Pancreas (tissue), 10 donors: Measurements from ENCODE around the gene MTLN. TPM values are rescaled to one million over a fixed set of nuclear protein-coding genes. Genes with fewer than 3 reads are reported as not detected.

Source experiments
- ATAC-seq, 4 donors: fragments of 200-7000 bp; cut with Tn5 transposase; one replicate each; pipeline versions ENCODE4 v1.8.0 to v1.9.1; 2020; ENCODE audit warnings: mild to moderate bottlenecking in 4 of 4, moderate library complexity in 4 of 4
- DNase-seq, 6 donors: peaks; one replicate each; pipeline ENCODE4 v3.0.0-alpha.2; 2020
- FAIRE-seq: peaks from 2 replicates; lab custom pipeline; 2012; peaks lifted over from hg19 to GRCh38; lab: Jason Lieb, UNC
- H3K27ac ChIP-seq, 4 donors: fragments of 200-600 bp; sonication (generic); 1 replicate in 3 of 4; 2 replicates in 1 of 4; pipeline versions ENCODE4 v1.5.0 to v1.8.0; 2020
- H3K27me3 ChIP-seq, 4 donors: fragments of 200-600 bp; one replicate each; pipeline ENCODE4 v1.8.0; 2021
- H3K36me3 ChIP-seq, 3 donors: fragments of 200-600 bp; sonication (generic) in 1 of 3; one replicate each; pipeline versions ENCODE4 v1.5.0 to v1.8.0; 2020 to 2021
- H3K4me1 ChIP-seq, 3 donors: fragments of 200-600 bp; one replicate each; pipeline ENCODE4 v1.8.0; 2021
- H3K4me3 ChIP-seq, 4 donors: fragments of 200-600 bp; sonication (generic) in 2 of 4; one replicate each; pipeline versions ENCODE4 v1.5.0 to v1.8.0; 2020 to 2021
- H3K9me3 ChIP-seq, 4 donors: fragments of 200-600 bp; one replicate each; pipeline ENCODE4 v1.8.0; 2021
- WGBS, 2 donors: extraction: QIAGEN DNeasy Blood & Tissue Kit; methylation state at CpG; one replicate each; pipeline ENCODE4 v1.1.7; 2013; 5-methylcytosine and 5-hydroxymethylcytosine counted together
- intact Hi-C, 3 donors: fragments of 100-400 bp; cut with DNase I; formaldehyde crosslinking; loops; one replicate each; pipeline versions ENCODE4 v1.11.1 to v1.14.2; 2022
- polyA plus RNA-seq, 2 donors: library from polyadenylated mRNA; stranded (reverse); fragments of 200-250 nt; gene quantifications; one replicate each; pipeline ENCODE4 v1.2.3, GENCODE V29; 2013
- total RNA-seq, 6 donors: library from RNA; stranded (reverse); fragmentation: NEBNext Ultra II Directional in 4 of 6; extraction: Animal tissue kit (Norgen Biotek cat#: 25700) in 4 of 6; gene quantifications; one replicate each; pipeline versions ENCODE4 v1.2.1 to v1.2.4, GENCODE V29; 2021 to 2023
- TF ChIP-seq, protein P1 (sequence below), 4 donors: fragments of 200-600 bp; sonication (generic) in 3 of 4; IDR thresholded peaks; one replicate each; pipeline versions ENCODE4 v1.5.0 to v1.8.0; 2021; ENCODE audit warnings: antibody characterized with exemption in 4 of 4
- donor health status: healthy with polysubstance abuse.
- donor health status: DM: no; HTN: no; CAD: no; lungs with moderate emphysema.
- donor health status: DM: no; HTN: no; CAD: no.
- donor health status: control.
- donor health status: control.
- donor health status: Bipolar disorder and iron deficiency.
- donor health status: DM: yes; HTN: yes; CAD: no.
- donor health status: DM: no; HTN: no; CAD: no.
- donor health status: DM: no; HTN: no; CAD: no.
- donor health status: DM: yes; HTN: yes; CAD: no.

Gene MTLN
- total and polyA plus RNA-seq, 8 donors, result 6.8 to 134 (median 26.2) TPM

DNA sequence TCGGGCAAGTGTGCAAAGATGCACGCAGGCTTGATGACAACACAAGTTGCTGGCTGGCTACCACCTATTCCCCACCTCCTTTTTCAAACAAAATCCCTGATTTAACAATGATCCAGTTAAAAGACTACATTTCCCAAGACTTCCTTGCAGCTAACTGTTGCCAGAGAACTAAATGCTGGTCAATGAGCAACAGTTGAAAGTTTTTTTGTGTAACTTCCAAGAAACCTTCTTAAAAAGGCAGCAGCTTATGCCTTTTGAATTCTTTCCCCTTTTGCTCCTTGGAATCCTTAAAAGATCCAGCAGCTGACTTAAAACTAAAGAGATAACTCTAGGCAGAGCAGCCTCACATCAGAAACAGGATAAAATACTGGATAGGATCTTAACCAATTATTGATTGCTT is 46.1 kb downstream of the MTLN start:
- FAIRE-seq (no peak), ATAC-seq (no peak), DNase-seq (no peak)
- 64 to 79% methylated on average over 2 of the region's 2 CpGs for WGBS, 2 donors
- H3K4me1 ChIP-seq, result no peaks in the 10 kb centered on the region
- H3K9me3 ChIP-seq, result no peaks in the 10 kb centered on the region
- H3K4me3 ChIP-seq, result no peak overlapping the region
- no peaks in the 10 kb centered on the region for H3K27me3 ChIP-seq
- H3K36me3 ChIP-seq, result no peaks in the 10 kb centered on the region
- no peak overlapping the region for H3K27ac ChIP-seq
- intact Hi-C loops, result no loop called here
- TF ChIP-seq, protein P1, sequence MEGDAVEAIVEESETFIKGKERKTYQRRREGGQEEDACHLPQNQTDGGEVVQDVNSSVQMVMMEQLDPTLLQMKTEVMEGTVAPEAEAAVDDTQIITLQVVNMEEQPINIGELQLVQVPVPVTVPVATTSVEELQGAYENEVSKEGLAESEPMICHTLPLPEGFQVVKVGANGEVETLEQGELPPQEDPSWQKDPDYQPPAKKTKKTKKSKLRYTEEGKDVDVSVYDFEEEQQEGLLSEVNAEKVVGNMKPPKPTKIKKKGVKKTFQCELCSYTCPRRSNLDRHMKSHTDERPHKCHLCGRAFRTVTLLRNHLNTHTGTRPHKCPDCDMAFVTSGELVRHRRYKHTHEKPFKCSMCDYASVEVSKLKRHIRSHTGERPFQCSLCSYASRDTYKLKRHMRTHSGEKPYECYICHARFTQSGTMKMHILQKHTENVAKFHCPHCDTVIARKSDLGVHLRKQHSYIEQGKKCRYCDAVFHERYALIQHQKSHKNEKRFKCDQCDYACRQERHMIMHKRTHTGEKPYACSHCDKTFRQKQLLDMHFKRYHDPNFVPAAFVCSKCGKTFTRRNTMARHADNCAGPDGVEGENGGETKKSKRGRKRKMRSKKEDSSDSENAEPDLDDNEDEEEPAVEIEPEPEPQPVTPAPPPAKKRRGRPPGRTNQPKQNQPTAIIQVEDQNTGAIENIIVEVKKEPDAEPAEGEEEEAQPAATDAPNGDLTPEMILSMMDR (IDR thresholded peaks at IDR 0.05), result no peak

Other genes with a start within 250 kb of the MTLN start
- 10 to 100 TPM in 2 of 6 donors, 1 to 10 TPM in 4; 2.4 to 12.9 (median 4.3) TPM for gene MALL, start 96.7 kb downstream of the MTLN start, total RNA-seq
- 1 to 10 TPM; 2.5 to 4.2 TPM for gene MALL, start 96.7 kb downstream of the MTLN start, polyA plus RNA-seq
- 1 to 10 TPM; 1.2 to 3.1 (median 2.1) TPM for gene NPHP1, start 7.5 kb downstream of the MTLN start, total RNA-seq
- 1 to 10 TPM; 3.4 to 9.2 TPM for gene NPHP1, start 7.5 kb downstream of the MTLN start, polyA plus RNA-seq